ENCODE data around the gene STAMBPL1.
"Not testable (repeated sequence)": the region's sequence is repeated elsewhere in the genome, so short reads cannot be mapped to it uniquely, and the experiment has no call there.

The STAMBPL1 gene

GRCh38 chr10:88879534-88880281 lies at the start of gene STAMBPL1:
Gene STAMBPL1, plus strand, starts transcription at chr10:88880245. Its CDS starts 21,464 bp downstream, at chr10:88901709.
- FAIRE-seq (no peak), DNase-seq (ENCODE audit: low spot score) (peak; percentile 60)

- FAIRE-seq (no peak), DNase-seq (ENCODE audit: low spot score) (no peak)
Measured at GRCh38 chr10:88830643-88831268, 49.3 kb upstream of the STAMBPL1 start.

GRCh38 chr10:88831709-88832108 lies 48.3 kb upstream of the STAMBPL1 start:
- no peak for DNase-seq (ENCODE audit: low spot score)
- FAIRE-seq: no peak

GRCh38 chr10:88832376-88832775 lies 47.7 kb upstream of the STAMBPL1 start:
- DNase-seq (ENCODE audit: low spot score): no peak
- no peak for FAIRE-seq

GRCh38 chr10:88833156-88833555 lies 46.9 kb upstream of the STAMBPL1 start:
- FAIRE-seq: no peak

GRCh38 chr10:88833723-88834122 lies 46.3 kb upstream of the STAMBPL1 start:
- FAIRE-seq (no peak), DNase-seq (ENCODE audit: low spot score) (no peak)

More at GRCh38 chr10:88833156-88833555, 46.9 kb upstream of the STAMBPL1 start:
- no peak for DNase-seq (ENCODE audit: low spot score)

- DNase-seq (ENCODE audit: low spot score): peak; percentile 70
- no peak for FAIRE-seq
Measured at GRCh38 chr10:88835096-88835909, 44.7 kb upstream of the STAMBPL1 start.

GRCh38 chr10:88835910-88836221 lies 44.2 kb upstream of the STAMBPL1 start:
- FAIRE-seq: no peak
- no peak for DNase-seq (ENCODE audit: low spot score)

- DNase-seq (ENCODE audit: low spot score); FAIRE-seq: not testable (repeated sequence)
Measured at GRCh38 chr10:88837632-88838031, 42.4 kb upstream of the STAMBPL1 start.

- FAIRE-seq: no peak
Measured at GRCh38 chr10:88838766-88839350, 41.2 kb upstream of the STAMBPL1 start.

GRCh38 chr10:88840104-88840503 lies 39.9 kb upstream of the STAMBPL1 start:
- FAIRE-seq: no peak
- no peak for DNase-seq (ENCODE audit: low spot score)

More at GRCh38 chr10:88838766-88839350, 41.2 kb upstream of the STAMBPL1 start:
- no peak for DNase-seq (ENCODE audit: low spot score)

- no peak for FAIRE-seq
- DNase-seq (ENCODE audit: low spot score): no peak
Measured at GRCh38 chr10:88840881-88841280, 39.2 kb upstream of the STAMBPL1 start.

GRCh38 chr10:88841316-88842111 lies 38.5 kb upstream of the STAMBPL1 start:
- DNase-seq (ENCODE audit: low spot score) (no peak), FAIRE-seq (no peak)

GRCh38 chr10:88843171-88843570 lies 36.9 kb upstream of the STAMBPL1 start:
- DNase-seq (ENCODE audit: low spot score) (no peak), FAIRE-seq (no peak)

GRCh38 chr10:88848499-88848898 lies 31.5 kb upstream of the STAMBPL1 start:
- FAIRE-seq (no peak), DNase-seq (ENCODE audit: low spot score) (no peak)

GRCh38 chr10:88849234-88849633 lies 30.8 kb upstream of the STAMBPL1 start:
- FAIRE-seq (no peak), DNase-seq (ENCODE audit: low spot score) (no peak)

- DNase-seq (ENCODE audit: low spot score) (no peak), FAIRE-seq (no peak)
Measured at GRCh38 chr10:88850712-88851111, 29.3 kb upstream of the STAMBPL1 start.

- no peak for DNase-seq (ENCODE audit: low spot score)
- no peak for FAIRE-seq
Measured at GRCh38 chr10:88851706-88852105, 28.3 kb upstream of the STAMBPL1 start, which contains the start of gene ANKRD22. Gene ANKRD22, minus strand, starts transcription at chr10:88851844. Its CDS starts 237 bp downstream, at chr10:88851607.

- DNase-seq (ENCODE audit: low spot score) (no peak), FAIRE-seq (no peak)
Measured at GRCh38 chr10:88852327-88852726, 27.7 kb upstream of the STAMBPL1 start.

- DNase-seq (ENCODE audit: low spot score) (no peak), FAIRE-seq (no peak)
Measured at GRCh38 chr10:88853155-88853881, 26.7 kb upstream of the STAMBPL1 start.
